Esophagus muscularis mucosa (tissue), 4 donors: ENCODE measurements around the gene SEPTIN5. TPM values are rescaled to one million over a fixed set of nuclear protein-coding genes. Genes with fewer than 3 reads are reported as not detected.

Source experiments
- DNase-seq: peaks from one replicate; pipeline ENCODE4 v3.0.0-alpha.2; 2017; ENCODE audit errors: extremely low spot score
- H3K27ac ChIP-seq, 4 donors: fragments of 200-600 bp; sonication (generic); replicated peaks in 1 of 4; 1 replicate in 3 of 4; 2 replicates in 1 of 4; pipeline ENCODE4 v1.5.1; 2016 to 2019; ENCODE audit warnings: mild to moderate bottlenecking in 1 of 4
- H3K27me3 ChIP-seq, 4 donors: fragments of 200-600 bp; sonication (generic); one replicate each; pipeline versions ENCODE4 v1.5.1 to v1.6.0; 2016 to 2019
- H3K36me3 ChIP-seq, 4 donors: fragments of 200-600 bp; sonication (generic); one replicate each; pipeline ENCODE4 v1.5.1; 2016 to 2019
- H3K4me1 ChIP-seq, 4 donors: fragments of 200-600 bp; sonication (generic); one replicate each; pipeline ENCODE4 v1.5.1; 2016 to 2019
- H3K4me3 ChIP-seq, 4 donors: fragments of 200-600 bp; sonication (generic); 1 replicate in 2 of 4; 2 replicates in 2 of 4; pipeline ENCODE4 v1.5.1; 2016 to 2019; ENCODE audit warnings: mild to moderate bottlenecking in 4 of 4, moderate library complexity in 1 of 4
- H3K9me3 ChIP-seq, 4 donors: fragments of 200-600 bp; sonication (generic); 1 replicate in 3 of 4; 2 replicates in 1 of 4; pipeline ENCODE4 v1.5.1; 2016 to 2019
- CTCF ChIP-seq, 3 experiments: fragments of 200-600 bp in 2 of 3; fragments of 450-650 bp in 1 of 3; sonication (generic) in 2 of 3; IDR thresholded peaks; one replicate each; pipeline ENCODE4 v1.5.1; 2017 to 2019; ENCODE audit warnings: antibody characterized with exemption in 3 of 3, mild to moderate bottlenecking in 2 of 3, moderate library complexity in 1 of 3
- EP300 ChIP-seq: sonication (generic); formaldehyde crosslinking; IDR thresholded peaks from one replicate; pipeline ENCODE4 v1.6.1; 2017; ENCODE audit warnings: antibody characterized with exemption
- POLR2A ChIP-seq: fragments of 450-650 bp; IDR thresholded peaks from one replicate; pipeline ENCODE4 v1.6.1; 2017; ENCODE audit warnings: antibody characterized with exemption, moderate library complexity, mild to moderate bottlenecking, low read depth
- POLR2AphosphoS5 ChIP-seq, 2 donors: sonication (generic); formaldehyde crosslinking; IDR thresholded peaks; one replicate each; pipeline ENCODE4 v1.6.1; 2017; ENCODE audit warnings: antibody characterized with exemption in 2 of 2
- WGBS: methylation state at CpG from one replicate; pipeline ENCODE4 v1.1.5; 2018; 5-methylcytosine and 5-hydroxymethylcytosine counted together
- intact Hi-C: fragments of 100-400 bp; cut with DNase I; formaldehyde crosslinking; loops from one replicate; pipeline ENCODE4 v1.15.1; 2023
- total RNA-seq, 4 donors: library from RNA; depleted of rRNA; stranded (reverse); fragments of >200 nt; gene quantifications; one replicate each; pipeline versions ENCODE4 v1.1.0 to v1.2.1, GENCODE V29; 2016

The SEPTIN5 gene
- total RNA-seq, 4 donors from 2014 or later, result 4.2 to 55.4 (median 20.6) TPM

- no peak for TF ChIP-seq POLR2AphosphoS5 (IDR thresholded peaks at IDR 0.05)
- TF ChIP-seq CTCF (IDR thresholded peaks at IDR 0.05), result no peak
- TF ChIP-seq EP300, result no peak
- TF ChIP-seq POLR2A, result no peak
- 88% methylated on average over 8 of the region's 10 CpGs for WGBS
- Histone ChIP-seq H3K36me3 (no peaks in the 10 kb centered on the region), H3K9me3 (no peaks in the 10 kb centered on the region), H3K4me1 (peaks cover 6 to 29% (median 28%) of the 10 kb centered on the region in 4 donors), H3K27me3 (peaks cover 6 to 91% (median 34%) of the 10 kb centered on the region in 4 donors), H3K27ac (no peak overlapping the region), H3K4me3 (no peak overlapping the region)
- intact Hi-C loops, result no loop called here
- DNase-seq, result no peak
Observed at GRCh38 chr22:19753090-19753842, 39.0 kb downstream of the SEPTIN5 start.

- TF ChIP-seq EP300 (no peak), POLR2A (no peak), CTCF (IDR thresholded peaks at IDR 0.05) (no peak), POLR2AphosphoS5 (IDR thresholded peaks at IDR 0.05) (no peak)
- no peaks in the 10 kb centered on the region for H3K9me3 ChIP-seq
- H3K4me3 ChIP-seq, result no peak overlapping the region
- DNase-seq, result no peak
- intact Hi-C loops, result no loop called here
- peaks cover 6 to 35% (median 33%) of the 10 kb centered on the region in 4 donors for H3K4me1 ChIP-seq
- H3K27me3 ChIP-seq, result peaks cover 6 to 100% (median 43%) of the 10 kb centered on the region in 4 donors
- H3K36me3 ChIP-seq, result no peaks in the 10 kb centered on the region
- 64% methylated on average over 12 of the region's 14 CpGs for WGBS
- H3K27ac ChIP-seq, result no peak overlapping the region
Observed at GRCh38 chr22:19753996-19754700, 39.8 kb downstream of the SEPTIN5 start.

DNA sequence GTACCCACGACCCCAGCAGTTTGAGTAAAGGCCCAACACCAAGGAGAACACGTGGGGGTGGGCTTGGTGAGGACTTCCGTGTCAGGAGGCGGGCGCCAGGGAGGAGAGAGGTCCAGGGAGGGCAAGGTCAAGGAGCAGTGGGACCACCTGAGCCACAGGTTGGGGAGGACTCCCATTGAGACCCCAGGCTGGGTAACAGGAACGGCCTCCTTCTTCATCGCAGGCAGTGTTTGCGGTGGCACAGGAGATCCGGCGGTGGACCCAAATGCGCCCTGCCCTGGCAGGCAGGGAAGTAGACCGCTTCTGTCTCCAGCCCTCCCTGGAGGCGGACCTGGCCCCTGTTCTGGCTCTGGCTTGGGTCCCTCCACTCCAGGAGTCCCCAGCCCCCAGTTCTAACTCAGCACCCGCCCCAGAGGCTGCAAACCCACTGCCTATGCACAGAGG lies 40.4 kb downstream of the SEPTIN5 start:
- no peaks in the 10 kb centered on the region for H3K36me3 ChIP-seq
- 24% methylated on average over 3 of the region's 14 CpGs for WGBS
- H3K27ac ChIP-seq, result no peak overlapping the region
- H3K4me1 ChIP-seq, result peaks cover 6 to 41% (median 38%) of the 10 kb centered on the region in 4 donors
- intact Hi-C loops, result no loop called here
- H3K4me3 ChIP-seq, result peak overlapping the region in 1 of 4 donors; percentile 12
- H3K27me3 ChIP-seq, result peaks cover 6 to 100% (median 49%) of the 10 kb centered on the region in 4 donors
- TF ChIP-seq EP300, result no peak
- no peak for TF ChIP-seq CTCF (IDR thresholded peaks at IDR 0.05)
- TF ChIP-seq POLR2AphosphoS5 (IDR thresholded peaks at IDR 0.05), result no peak
- TF ChIP-seq POLR2A, result no peak
- DNase-seq, result no peak
- H3K9me3 ChIP-seq, result no peaks in the 10 kb centered on the region

- H3K4me3 ChIP-seq, result peak overlapping the region in 1 of 4 donors; percentile 12
- TF ChIP-seq POLR2A, result no peak
- TF ChIP-seq EP300, result no peak
- TF ChIP-seq POLR2AphosphoS5 (IDR thresholded peaks at IDR 0.05), result no peak
- TF ChIP-seq CTCF (IDR thresholded peaks at IDR 0.05), result no peak
- DNase-seq, result no peak
- H3K27ac ChIP-seq, result no peak overlapping the region
- H3K27me3 ChIP-seq, result peaks cover 6 to 100% (median 51%) of the 10 kb centered on the region in 4 donors
- WGBS, result no CpG with 5 or more reads among the region's 59 CpGs
- intact Hi-C loops, result no loop called here
- H3K4me1 ChIP-seq, result peaks cover 6 to 46% (median 43%) of the 10 kb centered on the region in 4 donors
- no peaks in the 10 kb centered on the region for H3K9me3 ChIP-seq
- H3K36me3 ChIP-seq, result no peaks in the 10 kb centered on the region
Observed at GRCh38 chr22:19755145-19755710, 40.9 kb downstream of the SEPTIN5 start.
